Brain microvascular endothelial cell (primary cell): ENCODE results near the gene S100B.

Experiments used
- DNase-seq: peaks from one replicate; pipeline ENCODE4 v3.0.0-alpha.2; 2020
- H3K27ac ChIP-seq: fragments of 250-450 bp; sonication (Bioruptor Pico); 2 replicates; pipeline ENCODE4 v1.5.1; 2020; ENCODE audit warnings: mild to moderate bottlenecking, moderate library complexity
- H3K27me3 ChIP-seq: fragments of 250-450 bp; sonication (Bioruptor Pico); replicated peaks from 2 replicates; pipeline ENCODE4 v1.5.1; 2020; ENCODE audit warnings: mild to moderate bottlenecking
- H3K36me3 ChIP-seq: fragments of 250-450 bp; sonication (Bioruptor Pico); replicated peaks from 2 replicates; pipeline ENCODE4 v1.5.1; 2020; ENCODE audit warnings: mild to moderate bottlenecking
- H3K4me3 ChIP-seq: 2 replicates; pipeline ENCODE4 v1.5.1; 2011; ENCODE audit warnings: low read depth, mild to moderate bottlenecking, control low read depth, low read length, moderate library complexity
- CTCF ChIP-seq: IDR thresholded peaks from 2 replicates; pipeline ENCODE4 v1.5.1; 2011; ENCODE audit warnings: low read depth, mild to moderate bottlenecking, moderate library complexity, low read length, control low read depth, inconsistent platforms; ENCODE audit errors: missing control alignments
- in situ Hi-C: cut with HindIII; loops from 2 replicates; pipeline ENCODE4 v1.10.0; 2017; ENCODE audit warnings: low sequenced_read_pairs, low pct_ligation_motif_present

S100B gene

GRCh38 chr21:46568562-46568961 is 36.3 kb downstream of the S100B start:
- in situ Hi-C loops = no loop called here
- no peak overlapping the region for H3K27ac ChIP-seq

GRCh38 chr21:46567348-46567747 is 37.5 kb downstream of the S100B start:
- in situ Hi-C loops = no loop called here
- H3K27me3 ChIP-seq = no peaks in the 10 kb centered on the region
- peaks cover 67% of the 10 kb centered on the region for H3K36me3 ChIP-seq
- no peak for TF ChIP-seq CTCF
- H3K4me3 ChIP-seq = no peak overlapping the region
- no peak overlapping the region for H3K27ac ChIP-seq
- DNase-seq = no peak

More at GRCh38 chr21:46568562-46568961, 36.3 kb downstream of the S100B start:
- H3K36me3 ChIP-seq = peaks cover 57% of the 10 kb centered on the region
- no peak for TF ChIP-seq CTCF
- no peak overlapping the region for H3K4me3 ChIP-seq
- no peak for DNase-seq
- H3K27me3 ChIP-seq = no peaks in the 10 kb centered on the region

GRCh38 chr21:46564391-46564790 is 40.5 kb downstream of the S100B start:
- no peak for DNase-seq
- no peak for TF ChIP-seq CTCF
- no peak overlapping the region for H3K27ac ChIP-seq
- peaks cover 74% of the 10 kb centered on the region for H3K36me3 ChIP-seq
- H3K4me3 ChIP-seq = no peak overlapping the region
- in situ Hi-C loops = no loop called here
- no peaks in the 10 kb centered on the region for H3K27me3 ChIP-seq

GRCh38 chr21:46562964-46563607 is 41.8 kb downstream of the S100B start:
- in situ Hi-C loops = no loop called here
- no peak overlapping the region for H3K4me3 ChIP-seq
- H3K27ac ChIP-seq = no peak overlapping the region
- no peak for TF ChIP-seq CTCF
- H3K36me3 ChIP-seq = peaks cover 79% of the 10 kb centered on the region
- no peaks in the 10 kb centered on the region for H3K27me3 ChIP-seq
- no peak for DNase-seq

- Histone ChIP-seq H3K27me3 (no peaks in the 10 kb centered on the region), H3K4me3 (no peak overlapping the region), H3K27ac (no peak overlapping the region), H3K36me3 (peaks cover 79% of the 10 kb centered on the region)
- TF ChIP-seq CTCF = no peak
- in situ Hi-C loops = no loop called here
- no peak for DNase-seq
Measured at GRCh38 chr21:46562472-46562871, 42.4 kb downstream of the S100B start.
